Bone marrow (tissue), 2 donors: ENCODE data around the gene SCNN1B.
"Not testable (repeated sequence)": the region's sequence is repeated elsewhere in the genome, so short reads cannot be mapped to it uniquely, and the experiment has no call there.

Source experiments
- DNase-seq, 2 donors: peaks; one replicate each; lab custom pipeline; 2025; lab: John Stamatoyannopoulos, UW

Gene SCNN1B

DNA sequence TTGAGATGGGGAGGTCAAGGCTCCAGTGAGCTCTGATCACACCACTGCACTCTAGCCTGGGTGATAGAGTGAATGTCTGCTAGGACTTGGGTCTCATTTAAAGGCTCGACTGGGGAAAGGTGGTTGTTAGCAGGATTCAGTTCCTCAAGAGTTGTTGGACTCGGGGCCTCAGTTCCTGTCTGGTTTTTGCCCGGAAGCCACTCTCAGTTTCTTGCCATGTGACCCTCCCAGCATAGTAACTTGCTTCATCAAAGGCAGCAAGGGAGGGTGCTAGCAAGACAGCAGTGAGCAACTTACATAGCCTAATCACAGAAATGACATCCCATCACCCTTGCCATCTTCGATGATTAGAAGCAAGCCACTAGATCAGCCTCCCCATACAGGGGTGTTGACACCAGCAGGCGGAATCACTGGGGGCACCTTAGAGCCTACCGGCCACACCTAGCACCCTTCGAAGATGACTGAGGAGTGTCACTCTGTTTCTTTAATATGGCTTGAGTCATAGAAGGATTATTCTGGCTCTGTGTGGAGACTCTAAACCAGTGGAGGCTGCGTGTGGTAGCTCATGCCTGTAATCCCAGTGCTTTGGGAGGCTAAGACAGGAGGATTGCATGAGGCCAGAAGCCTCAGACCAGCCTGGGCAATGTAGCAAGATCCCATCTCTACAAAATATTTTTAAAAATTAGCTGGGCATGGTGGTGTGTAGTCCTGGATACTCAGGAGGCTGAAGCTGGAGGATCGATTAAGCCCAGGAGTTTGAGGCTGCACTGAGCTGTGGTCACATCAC lies 13.2 kb upstream of the SCNN1B start:
- DNase-seq = no peak

DNA sequence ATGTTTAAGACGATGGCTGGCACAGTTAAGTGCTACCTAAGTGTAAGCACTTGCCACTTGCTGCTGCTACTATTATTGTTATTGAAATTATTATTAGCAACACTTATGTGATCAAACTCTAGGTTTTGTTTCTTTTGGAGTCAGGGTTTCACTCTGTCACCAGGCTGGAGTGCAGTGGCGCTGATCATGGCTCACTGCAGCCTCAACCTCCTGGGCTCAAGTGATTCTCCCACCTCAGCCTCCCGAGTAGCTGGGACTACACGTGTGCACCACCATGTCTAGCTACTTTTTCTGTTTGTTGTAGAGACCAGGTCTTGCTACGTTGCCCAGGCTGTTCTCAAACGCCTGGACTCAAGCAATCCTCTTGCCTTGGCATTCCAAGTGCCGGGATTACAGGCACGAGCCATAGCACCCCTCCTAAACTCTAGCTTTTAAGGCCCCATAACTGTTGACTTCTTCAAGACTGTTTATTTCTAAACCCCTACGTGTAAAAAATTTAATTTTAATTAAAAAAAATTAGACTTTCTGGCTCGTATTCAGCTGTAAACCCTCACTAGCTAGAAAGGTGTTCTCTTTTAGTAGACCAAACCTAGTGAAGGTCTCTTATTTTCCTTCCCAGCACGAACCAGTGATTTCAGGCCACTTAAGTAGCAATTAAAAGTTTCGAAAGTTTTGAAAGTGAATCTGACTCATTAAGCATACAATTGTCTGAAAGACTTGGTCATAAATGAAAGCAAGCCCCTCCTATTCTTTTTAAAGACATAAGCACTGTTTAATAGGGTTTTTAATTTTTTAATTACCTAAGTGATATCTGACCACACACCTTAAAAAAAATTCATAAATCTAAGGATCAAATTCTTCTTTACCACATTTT lies 11.7 kb upstream of the SCNN1B start:
- DNase-seq = no peak

- no peak for DNase-seq
These were observed 9.1 kb upstream of the SCNN1B start for GRCh38 chr16:23293016-23293415.

- DNase-seq = no peak
These were observed 7.8 kb upstream of the SCNN1B start for GRCh38 chr16:23294260-23294659.

DNA sequence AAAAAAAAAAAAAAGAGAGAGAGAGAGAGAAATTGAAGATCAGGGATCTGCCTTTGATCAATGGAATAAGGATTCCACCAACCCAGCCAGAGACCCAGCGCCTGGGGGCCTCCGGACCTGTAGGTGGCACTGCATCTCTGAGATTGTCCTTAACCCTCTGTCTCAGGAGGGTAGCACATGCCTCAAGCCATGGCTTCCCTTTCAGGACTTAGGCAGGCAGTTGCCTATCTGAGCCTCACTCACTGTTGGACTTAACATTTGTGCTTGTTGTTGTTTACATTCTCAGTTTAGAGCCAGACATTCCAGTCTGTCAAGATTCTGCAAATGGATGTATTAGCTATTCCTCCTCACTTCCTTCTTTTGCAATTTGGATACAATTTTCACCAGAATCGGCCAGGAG lies 5.1 kb upstream of the SCNN1B start:
- DNase-seq = no peak

DNA sequence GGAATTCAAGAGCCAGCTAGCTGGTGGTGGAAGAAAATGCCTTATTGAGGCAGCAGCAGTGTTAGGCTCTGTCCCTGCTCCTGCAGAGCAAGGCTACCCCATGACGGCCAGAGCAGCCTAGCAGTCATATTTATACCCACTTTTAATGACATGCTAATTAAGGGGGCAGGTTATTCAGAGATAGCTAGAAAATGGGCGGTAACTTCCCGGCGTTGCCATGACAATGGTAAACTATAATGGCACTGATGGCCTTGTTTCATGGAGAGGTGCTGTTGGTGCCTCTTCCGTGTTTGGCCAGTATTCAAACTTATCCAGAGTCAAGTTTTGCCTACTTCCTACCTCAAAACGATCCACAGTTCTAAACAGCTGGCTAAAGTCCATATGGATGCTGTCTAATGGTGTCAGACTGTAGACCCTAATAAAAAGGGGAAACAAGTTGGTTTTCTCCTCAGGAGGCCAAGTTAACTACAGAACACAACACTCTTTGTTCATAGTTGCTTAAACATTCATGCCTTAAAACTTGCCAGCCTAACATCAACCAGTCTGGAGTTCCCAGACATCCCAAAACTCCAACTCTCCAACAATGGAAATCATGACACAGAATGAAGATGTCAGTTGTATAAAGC lies 3.7 kb upstream of the SCNN1B start:
- no peak for DNase-seq

- DNase-seq = not testable (repeated sequence)
These were observed 2.3 kb upstream of the SCNN1B start for GRCh38 chr16:23299815-23300214.

DNA sequence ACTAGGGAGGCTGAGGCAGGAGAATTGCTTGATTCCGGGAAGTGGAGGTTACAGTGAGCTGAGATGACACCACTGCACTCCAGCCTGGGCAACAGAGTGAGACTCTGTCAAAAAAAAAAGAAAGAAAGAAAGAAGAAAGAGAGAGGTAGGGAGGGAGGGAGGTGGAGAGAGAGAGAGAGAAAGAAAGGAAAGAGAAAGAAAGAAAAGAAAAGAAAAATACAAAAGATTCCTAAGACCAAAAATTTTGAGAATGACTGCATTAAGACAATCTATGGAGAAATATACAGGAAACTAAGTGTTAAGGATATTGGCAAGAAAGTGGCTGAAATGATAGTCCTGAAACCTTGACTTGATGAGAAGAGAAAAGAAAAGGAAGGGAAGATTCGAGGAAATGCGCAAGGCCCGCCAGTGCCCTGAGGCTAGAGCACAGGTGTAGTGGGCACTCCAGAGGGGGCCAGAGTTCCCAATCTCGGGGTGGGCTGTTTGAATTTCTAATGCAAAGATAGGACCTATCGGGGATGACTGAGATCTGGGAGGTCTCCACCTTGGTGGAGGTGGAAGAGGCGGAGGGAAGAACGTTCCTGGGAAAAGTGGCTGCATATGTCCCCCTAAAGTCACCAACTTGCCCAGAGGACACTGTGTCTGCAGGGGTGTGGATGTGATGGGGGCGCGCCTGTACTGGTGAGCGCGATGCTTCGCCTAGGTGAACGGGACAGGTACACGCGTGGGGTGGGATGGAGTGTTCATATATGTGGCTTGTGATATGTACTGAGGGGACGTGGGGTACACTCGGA lies 654 bp upstream of the SCNN1B start:
- no peak for DNase-seq

DNA sequence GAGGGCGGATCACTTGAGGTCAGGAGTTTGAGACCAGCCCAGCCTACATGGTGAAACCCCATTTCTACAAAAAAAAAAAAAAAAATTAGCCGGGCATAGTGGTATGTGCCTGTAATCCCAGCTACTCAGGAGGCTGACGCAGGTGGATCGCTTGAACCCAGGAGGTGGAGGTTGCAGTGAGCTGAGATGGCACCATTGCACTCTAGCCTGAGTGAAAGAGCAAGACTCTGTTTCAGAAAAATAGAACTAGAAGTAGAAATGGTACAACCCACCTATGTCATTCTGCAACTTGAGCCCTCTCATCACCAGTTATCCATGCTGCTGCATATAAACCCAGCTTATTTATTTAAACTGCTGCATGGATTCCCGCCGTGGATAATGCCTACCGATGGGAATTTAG lies 1.6 kb downstream of the SCNN1B start:
- no peak for DNase-seq

- DNase-seq = no peak
These were observed 2.5 kb downstream of the SCNN1B start for GRCh38 chr16:23304620-23305019.

- DNase-seq = no peak
These were observed 4.3 kb downstream of the SCNN1B start for GRCh38 chr16:23306199-23307100.

DNA sequence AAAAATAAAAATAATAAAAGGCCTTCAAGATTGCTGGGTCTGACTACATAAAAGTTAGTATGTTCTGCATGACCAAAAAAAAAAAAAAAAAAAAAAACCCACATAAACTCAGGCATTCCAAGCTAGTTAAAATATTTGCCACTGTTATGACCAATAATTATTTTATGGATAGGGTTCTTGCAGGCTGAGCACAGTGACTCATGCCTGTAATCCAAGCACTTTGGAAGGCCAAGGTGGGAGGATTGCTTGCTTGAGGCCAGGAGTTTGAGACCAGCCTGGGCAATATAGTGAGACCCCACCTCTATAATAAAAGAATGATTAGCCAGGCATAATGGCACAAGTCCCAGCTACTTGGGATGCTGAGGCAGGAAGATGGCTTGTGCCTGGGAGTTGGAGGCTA lies 8.1 kb downstream of the SCNN1B start:
- DNase-seq = no peak

GRCh38 chr16:23310744-23311143 lies 8.6 kb downstream of the SCNN1B start:
- no peak for DNase-seq

GRCh38 chr16:23316232-23316631 lies 14.1 kb downstream of the SCNN1B start:
- no peak for DNase-seq

DNA sequence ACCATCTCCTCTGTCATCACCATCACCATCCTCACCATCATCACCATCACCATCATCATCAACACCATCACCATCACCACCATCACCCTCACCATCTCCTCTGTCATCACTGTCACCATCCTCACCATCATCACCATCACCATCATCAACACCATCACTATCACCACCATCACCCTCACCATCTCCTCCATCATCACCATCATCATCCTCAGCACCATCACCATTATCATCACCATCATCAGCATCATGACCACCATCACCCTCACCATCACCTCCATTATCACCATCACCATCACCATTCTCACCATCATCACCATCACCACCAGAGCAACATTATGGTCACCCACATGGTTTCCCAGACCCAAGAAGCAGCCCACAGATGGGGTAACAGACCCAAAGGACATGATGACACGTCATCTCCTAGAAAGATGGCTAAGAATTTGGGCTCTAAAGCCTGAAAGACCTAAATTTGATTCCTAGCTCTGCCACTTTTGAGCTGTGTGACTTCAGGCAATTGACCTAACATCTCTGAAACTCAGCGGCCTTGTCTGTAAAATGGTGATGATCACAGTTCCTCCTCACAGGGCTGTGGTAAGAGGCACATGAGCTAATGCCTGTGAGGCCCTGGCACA lies 14.6 kb downstream of the SCNN1B start:
- no peak for DNase-seq

GRCh38 chr16:23317266-23317661 lies 15.2 kb downstream of the SCNN1B start:
- DNase-seq = no peak

DNA sequence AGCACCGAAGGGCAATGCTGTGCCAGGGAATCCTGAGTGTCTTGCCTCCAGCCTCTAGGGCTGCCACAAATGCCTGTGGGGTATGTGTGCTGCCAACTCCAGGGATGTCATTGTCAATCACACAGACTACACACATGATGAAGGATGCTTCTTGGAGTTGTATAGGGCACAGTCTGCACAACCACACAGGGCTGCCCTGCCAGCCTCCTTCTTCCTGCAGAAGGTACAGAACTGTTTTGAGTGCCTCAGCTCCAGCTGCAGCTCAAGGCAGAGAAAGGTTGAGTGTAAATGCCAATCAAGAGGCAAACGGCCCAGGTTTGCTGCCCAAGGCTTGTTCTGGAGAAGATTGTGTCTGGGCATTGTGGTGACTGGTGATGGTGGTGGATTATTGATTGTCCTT lies 15.6 kb downstream of the SCNN1B start:
- DNase-seq = no peak

DNA sequence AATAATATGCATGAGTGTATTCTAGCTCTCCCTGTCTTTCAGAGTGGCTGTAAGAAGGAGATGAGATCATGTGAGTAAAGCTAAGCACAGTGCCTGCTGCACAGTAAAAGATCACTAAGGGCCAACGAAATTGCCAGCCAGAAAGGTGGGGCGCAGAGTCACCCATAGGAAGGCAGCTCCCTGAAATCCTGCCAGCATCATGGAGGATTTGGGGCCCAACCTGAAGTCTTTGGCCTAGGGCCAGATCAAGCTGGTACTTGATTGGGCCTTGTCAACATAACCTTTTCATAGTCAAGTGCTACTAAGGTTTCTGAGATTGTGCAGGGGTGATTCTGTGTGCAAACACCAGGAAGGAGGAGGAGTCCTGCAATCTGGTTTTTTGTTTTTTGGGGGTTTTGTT lies 16.5 kb downstream of the SCNN1B start:
- DNase-seq = no peak

DNA sequence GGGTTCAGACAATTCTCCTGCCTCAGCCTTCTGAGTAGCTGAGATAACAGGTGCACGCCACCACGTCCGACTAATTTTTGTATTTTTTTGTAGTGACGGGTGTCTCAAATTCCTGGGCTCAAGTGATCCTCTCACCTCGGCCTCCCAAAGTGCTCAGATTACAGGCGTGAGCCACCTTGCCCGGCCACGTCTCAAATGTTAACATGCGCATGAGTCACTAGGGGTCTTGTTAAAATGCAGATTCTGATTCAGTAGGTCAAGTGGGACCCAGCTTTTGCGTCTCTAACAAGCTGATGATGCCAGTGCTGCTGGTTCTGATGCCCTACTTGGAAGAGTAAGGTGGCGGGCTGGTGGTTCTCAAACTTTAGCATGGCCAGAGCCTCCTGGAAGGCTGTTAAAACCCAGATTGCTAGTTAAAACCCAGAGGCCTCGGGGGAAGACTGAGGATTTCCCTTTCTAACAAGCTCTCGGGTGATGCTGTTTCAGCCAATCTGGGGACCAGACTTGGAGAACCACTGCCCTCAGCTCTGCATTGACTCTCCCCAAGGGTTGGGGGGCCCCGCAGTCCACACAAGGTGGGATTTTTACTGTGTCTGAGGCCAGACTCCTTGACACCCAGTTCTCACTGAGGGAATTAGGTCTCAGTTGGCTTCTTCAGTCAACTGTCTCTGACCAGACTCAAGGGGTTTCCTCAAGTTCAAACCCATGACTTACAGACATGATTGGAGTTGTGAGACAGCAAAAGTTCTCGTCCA lies 17.9 kb downstream of the SCNN1B start:
- DNase-seq = no peak

DNA sequence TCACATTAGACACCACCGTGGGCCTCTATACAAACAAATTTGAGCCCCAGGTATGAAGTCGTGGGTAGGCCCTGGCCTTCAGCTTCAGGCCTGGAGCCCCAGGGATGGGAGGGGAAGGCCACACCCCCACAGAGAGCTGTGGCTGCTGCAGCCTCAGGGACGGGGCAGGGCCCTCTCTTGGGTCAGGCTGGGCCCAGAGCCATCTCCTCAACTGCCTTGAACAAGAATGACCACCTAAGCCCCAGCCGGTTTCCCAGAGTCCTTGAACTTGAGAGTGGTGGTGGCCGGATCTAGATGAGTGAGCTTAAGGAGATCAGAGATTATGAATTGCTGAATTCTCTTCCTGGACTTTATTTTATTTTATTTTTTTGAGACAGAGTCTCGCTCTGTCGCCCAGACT lies 18.6 kb downstream of the SCNN1B start:
- DNase-seq = no peak
